GM19193 (cell line): ENCODE measurements around the gene FBXO30.

Experiments used
- POLR2A ChIP-seq: IDR thresholded peaks from 4 replicates; pipeline ENCODE4 v1.6.1; 2011; ENCODE audit not compliant: insufficient read depth, insufficient read length; ENCODE audit errors: extremely low read depth

FBXO30 gene

DNA sequence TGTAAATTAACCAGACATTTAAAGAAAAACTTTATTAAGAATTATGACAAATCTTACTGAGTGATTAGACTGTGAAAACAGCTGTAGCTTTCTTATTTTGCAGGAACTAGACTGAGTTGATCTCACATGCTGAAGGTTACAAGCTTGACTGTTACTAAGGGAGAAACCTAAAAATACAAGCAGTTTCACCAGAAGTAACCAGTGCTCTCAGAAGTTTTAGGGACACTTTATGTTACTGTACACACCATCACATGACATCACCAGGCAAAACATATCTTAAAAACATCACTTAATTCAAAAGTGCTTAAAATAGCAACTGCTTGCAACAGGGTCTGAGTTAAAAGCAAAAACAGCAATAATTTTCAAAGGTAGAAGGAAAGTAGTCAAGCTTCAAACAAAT is 5.4 kb downstream of the FBXO30 start:
- no peak for TF ChIP-seq POLR2A

DNA sequence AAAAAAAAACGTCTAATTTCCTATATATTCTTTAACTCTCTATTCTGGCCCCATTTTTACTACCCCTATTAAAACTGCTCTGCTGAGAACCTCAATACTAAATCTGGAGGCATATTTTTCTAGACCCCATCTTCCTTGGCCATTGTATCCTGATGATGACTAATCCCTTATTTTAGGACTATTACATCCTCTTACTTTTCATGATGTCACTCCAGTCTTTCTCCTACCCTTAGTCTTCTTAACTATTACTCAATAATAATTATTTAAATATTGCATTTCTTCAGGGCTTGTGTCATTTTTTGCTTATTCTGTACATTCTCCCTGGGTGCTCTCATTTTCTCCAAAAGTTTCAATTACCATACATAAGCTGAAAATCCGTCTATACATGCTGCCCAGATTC is 6.4 kb downstream of the FBXO30 start:
- no peak for TF ChIP-seq POLR2A

DNA sequence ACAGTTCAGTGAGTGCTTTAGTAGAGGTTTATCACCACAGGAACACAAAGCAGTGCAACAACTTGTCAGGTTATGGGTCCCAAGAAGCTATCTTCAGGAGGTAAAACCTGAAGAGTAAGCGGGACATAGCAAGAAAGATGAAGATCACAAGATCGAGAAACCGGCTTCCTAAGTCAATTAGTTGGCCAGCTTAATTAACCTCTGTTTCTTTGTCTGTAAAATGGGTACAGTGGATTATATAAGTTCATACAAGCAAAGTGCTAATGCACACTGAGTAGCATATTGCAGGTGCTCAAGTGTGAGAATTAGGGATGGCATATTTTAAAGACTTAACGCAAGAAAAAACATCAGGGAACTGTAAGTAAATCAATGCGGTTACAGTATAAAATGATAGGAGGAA is 12.5 kb downstream of the FBXO30 start:
- TF ChIP-seq POLR2A = no peak

DNA sequence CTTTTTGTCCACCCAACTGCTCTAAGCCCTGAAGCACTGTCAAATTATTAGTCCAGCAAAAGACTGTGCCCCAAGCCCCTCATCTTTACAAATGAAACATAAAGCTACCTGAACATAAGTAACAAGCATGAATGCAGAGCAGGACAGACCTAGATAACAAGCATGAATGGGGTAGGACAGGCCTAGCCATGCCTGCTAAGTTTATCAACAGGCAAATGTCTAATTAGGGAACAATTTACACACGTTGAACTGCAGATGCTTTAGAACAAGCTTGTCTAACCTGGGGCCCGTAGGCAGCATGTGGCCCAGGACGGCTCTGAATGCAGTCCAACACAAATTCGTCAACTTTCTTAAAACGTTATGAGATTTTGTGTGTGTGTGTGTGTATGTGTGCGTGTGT is 13.6 kb downstream of the FBXO30 start:
- TF ChIP-seq POLR2A = no peak

DNA sequence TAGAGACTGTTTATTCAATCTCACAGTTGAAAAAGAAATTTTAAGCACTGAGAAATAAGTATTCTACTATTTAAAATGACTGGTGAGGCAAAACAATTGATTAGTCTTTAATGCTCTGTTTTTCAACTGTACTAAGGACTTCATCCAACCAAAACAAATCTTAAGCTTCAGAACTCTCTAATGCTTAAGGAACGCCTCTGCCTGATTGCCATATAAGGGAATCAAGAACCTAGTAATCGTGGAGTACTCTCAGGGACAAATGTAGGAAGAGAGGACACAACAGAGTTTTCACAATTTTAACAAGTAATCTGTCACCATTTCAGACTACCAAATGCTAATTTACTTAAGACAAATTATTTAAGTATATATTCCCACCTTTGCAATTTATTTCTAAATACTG is 16.1 kb downstream of the FBXO30 start:
- no peak for TF ChIP-seq POLR2A

DNA sequence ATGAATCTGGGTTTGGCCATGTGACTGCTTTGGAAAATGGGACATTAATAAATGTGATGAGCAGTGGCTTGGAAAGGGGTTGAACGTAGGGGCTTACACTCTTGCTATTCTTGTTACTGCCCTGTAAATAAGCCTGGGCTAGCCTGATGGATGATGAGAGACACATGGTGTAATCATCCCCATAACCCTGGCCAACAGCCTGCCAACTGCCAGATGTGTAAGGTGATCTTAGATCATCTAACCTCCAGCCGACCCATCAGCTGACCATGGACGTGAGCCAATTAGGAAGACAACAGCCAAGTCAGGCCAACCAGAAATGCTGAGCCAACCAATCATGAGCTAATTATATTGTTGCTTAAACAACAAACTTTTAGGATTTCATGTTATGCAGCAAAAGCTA is 25.2 kb downstream of the FBXO30 start:
- TF ChIP-seq POLR2A = no peak

DNA sequence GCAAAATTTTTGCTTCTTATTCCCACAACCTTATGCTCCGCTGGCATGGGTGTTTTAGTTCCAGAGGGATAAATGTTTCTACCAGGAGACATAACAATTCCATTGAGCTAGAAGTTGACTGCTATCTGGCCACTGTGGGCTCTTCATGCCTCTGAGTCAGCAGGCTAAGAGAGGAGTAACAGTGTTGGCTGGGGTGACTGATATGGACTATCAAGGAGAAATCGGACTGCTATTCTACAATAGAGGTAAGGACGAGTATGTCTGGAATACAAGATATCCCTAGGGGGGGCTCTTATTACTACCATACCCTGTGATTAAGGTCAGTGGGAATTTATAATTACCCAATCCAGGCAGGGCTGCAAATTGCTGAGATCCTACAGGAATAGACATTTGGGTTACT is 26.9 kb downstream of the FBXO30 start:
- no peak for TF ChIP-seq POLR2A

DNA sequence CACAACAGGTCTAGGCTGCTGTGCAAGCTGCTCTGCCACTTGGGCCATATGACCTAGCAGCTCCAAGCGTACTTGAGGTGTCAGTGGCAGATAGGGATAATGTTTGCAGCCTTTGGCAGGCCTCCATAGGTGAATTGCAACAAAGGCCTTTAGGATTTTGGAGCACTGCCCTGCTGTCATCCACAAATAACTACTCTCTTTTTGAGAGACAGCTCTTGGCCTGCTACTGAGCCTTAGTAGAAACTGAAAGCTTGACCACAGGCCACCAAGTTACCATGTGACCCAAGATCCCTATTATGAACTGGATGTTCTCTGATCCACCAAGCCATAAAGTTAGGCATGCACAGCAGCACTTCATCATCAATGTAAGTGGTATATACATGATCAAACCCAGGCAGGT is 29.9 kb downstream of the FBXO30 start:
- no peak for TF ChIP-seq POLR2A

DNA sequence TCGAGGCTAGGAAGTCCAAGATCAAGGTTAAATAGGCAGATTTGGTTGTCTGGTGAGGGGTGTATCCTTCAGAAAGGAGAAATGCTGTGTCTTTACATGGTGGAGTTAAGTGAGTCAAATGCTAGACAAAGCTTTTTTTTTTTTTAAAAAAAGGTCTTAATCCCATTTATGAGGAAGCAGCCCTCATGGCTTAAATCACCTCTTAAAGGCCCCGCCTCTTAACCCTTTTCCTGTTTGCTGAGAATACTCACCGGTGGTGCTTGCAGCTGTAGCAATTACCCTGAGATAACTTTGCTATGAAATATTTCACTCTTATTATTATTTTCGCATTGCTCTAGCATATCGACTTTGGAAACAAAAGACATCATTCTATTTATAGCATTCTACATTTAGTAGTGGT is 30.8 kb downstream of the FBXO30 start:
- no peak for TF ChIP-seq POLR2A

DNA sequence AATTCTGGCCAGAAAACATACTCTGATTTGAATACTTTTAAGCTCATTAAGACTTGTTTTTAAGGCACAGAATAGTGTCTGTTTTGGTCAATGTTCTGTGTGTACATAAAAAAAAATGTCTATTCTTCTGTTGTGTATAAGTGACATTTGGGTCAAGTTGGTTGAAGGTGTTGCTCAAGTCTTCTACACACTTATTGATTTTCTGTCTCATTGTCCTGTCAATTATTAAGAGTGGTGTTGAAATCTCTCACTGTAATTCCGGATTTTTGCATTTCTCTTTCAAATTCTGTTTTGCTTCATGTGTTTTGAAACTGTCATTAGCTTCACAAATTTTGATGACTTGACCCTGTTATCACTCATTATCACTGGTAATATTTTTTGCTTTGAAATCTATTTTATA is 41.7 kb downstream of the FBXO30 start:
- no peak for TF ChIP-seq POLR2A

DNA sequence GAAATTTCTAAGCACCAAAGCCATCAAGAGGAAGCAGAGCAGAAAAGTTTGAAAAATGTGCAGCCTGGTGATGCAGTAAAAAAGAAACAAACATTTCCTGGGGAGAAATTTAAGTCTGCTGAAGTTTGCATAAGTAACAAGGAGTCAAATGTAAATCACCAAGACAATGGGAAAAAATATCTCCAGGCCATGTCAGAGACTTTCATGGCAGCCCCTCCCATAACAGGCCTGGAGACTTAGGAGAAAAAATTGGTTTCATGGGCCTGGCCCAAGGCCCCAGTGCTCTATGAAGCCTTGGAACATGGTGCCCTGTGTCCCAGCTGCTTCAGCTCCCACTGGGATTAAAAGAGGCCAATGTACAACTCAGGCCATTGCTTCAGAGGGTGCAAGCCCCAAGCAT is 49.1 kb downstream of the FBXO30 start:
- TF ChIP-seq POLR2A = no peak

DNA sequence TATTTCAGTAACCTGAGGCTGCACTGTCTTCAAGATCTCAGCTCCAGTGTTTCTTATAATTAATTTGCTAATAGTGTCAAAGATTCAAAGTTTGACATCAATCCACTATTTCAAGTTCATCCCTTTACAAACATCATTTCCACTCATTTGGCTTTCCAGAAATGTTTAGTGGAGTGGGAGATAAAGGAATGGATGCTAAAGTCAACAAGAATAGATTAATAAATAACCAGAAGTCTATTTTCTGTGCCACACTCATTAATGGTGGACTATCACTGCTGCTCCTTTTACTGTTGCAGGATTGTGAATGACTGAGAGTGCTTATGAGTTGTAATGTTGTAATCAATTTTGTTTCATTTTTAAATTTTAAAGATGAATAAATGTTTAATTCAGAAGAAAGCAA is 50.9 kb downstream of the FBXO30 start:
- TF ChIP-seq POLR2A = no peak

DNA sequence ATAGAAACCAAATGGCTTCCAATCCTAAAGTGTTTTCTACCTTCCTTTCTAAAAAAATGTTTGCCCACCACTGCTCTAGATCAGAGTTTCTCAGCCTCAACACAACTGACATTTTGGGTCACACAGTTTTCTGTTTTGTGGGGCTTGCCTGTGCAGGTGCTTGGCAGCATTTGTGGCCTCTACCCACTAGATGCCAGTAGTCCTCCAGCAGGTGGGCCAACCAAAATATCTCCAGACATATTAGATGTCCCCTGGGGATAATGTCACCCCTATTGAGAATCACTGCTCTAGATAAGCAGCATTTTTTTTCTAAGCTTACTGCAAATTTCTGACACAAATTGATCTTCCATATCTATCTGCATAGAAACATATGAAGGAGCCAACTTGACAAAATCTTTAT is 53.0 kb downstream of the FBXO30 start:
- no peak for TF ChIP-seq POLR2A

DNA sequence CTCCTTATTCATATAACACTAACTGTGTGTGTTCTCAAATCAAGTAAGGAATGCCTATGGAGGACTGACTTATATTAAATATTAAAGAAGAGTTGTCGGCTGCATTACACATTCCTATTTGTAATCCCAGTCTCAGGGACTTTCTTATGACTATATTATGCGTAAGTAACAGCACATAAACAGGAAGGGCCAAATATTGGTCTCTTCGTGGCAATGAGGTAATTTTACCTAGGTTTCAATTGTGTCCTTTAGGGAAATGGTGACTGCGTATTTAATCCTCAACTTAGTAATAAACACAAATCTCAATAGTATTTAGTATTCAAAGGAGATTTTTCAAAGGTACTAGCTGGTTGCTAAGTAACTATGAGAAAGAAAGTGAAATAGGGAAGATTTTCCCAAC is 56.5 kb downstream of the FBXO30 start:
- TF ChIP-seq POLR2A = no peak

DNA sequence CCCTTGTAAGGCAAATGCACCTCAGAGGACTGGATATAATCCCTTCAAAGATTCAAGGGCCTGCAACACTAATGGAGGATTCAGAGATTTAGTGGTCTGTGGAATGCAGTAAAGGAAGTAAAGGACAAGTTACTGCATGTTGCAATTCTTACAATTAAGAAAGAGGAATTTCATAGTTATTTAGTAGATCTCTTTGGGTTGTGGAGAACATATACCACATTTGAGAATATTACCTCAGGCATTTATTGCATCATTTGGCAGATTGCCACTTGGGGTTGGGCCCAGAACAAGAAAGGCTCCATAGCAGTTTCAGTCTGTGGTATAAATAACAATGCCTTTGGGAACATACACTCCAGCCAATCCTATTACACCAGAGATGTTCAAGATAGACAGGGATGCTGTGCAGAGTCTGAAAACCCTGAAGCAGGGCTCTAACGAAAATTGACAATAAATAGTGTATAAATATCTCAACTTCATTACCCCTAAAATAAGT is 58.4 kb downstream of the FBXO30 start:
- no peak for TF ChIP-seq POLR2A

DNA sequence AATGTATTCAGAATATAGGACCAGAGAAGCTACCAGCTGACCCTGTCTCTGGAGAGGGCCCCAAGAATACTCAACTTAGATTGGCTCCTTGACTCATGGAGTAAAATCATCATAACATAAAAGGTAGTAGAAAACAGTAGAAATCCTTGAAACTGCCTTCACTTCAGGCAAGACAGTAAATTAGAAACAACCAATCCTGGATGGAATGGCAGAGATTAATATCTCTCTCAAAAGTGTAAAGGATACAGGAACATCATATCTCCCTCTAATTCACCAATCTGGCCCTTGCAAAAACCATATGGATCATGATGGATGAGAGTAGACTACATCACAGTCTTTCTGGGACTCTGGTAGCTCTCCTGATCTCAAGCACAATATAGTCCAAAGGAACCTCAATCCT is 58.9 kb downstream of the FBXO30 start:
- no peak for TF ChIP-seq POLR2A

DNA sequence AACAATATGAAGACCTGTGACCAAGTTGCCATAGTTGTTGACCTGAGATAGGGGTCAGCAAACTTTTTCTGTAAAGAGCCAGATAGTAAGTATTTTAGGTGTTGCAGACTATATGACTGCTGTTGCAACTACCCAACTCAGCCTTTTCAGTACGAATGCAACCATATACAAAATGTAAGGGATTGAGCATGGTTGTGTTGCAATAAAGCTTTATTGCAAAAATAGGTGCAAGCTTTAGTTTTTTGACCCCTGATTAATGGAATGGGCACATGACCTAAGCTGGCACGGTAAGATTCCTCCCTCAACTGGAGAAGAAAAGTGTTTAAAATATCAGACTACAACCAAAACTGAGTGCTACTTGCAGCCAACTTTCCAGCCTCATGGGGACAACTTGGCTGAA is 62.0 kb downstream of the FBXO30 start:
- no peak for TF ChIP-seq POLR2A
